GM19023 (cell line): ENCODE measurements around the gene CTSC.
"Not testable (repeated sequence)": the region's sequence is repeated elsewhere in the genome, so short reads cannot be mapped to it uniquely, and the experiment has no call there.

ENCODE experiments used
- ATAC-seq: cut with Tn5 transposase; IDR thresholded peaks from one replicate; pipeline ENCODE4 v1.9.1; 2021; ENCODE audit warnings: mild to moderate bottlenecking, moderate library complexity; ENCODE audit not compliant: unreplicated experiment

CTSC gene

DNA sequence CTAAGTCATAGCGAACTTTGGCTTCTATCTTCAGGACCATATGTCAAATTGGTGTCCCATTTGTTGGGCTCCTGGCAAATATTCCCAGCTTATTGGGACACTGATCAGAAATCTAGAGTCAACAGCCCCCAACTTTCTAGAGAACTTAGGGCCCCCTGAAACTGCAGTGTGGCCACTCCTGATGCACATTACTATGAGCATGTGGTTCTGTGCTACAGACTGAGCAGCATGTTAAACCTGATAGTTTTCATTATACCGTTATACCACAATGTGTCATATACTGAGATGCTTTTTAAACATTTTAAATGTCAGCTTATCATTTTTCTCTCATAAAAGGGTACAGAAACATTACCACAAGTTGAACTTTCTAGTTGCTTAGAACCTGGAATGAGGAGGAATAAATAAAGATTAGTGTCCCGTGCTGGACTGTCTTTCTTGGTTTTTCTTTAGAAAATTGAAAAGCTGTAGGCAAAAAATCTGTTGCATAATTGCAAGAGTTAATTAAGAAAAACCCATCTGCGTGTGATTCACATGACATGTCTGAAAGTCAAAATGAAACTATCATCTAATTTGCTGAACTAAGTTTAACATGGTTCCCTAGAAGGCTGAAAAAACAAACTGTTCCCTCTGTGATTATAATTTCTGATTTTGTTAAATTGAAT lies 16.4 kb upstream of the CTSC start:
- no peak for ATAC-seq

DNA sequence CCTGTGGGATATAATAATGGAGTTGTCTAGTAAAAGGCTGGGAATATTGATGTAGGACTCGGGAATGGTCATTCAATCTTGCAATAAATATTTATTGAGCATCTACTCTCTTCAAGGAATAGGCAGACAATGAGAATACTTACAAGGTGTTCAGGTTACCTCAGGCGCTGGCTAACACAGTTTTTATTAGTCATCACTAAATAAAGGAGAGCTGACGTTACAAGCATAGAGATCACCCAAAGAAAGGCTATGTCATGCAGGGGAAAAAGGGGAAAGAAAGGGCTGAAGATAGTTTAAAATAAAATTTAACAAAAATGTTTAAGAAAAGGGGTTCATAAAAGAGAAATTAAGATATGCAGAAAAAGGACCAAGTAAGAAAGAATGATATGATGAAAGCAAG lies 15.8 kb upstream of the CTSC start:
- ATAC-seq: no peak

DNA sequence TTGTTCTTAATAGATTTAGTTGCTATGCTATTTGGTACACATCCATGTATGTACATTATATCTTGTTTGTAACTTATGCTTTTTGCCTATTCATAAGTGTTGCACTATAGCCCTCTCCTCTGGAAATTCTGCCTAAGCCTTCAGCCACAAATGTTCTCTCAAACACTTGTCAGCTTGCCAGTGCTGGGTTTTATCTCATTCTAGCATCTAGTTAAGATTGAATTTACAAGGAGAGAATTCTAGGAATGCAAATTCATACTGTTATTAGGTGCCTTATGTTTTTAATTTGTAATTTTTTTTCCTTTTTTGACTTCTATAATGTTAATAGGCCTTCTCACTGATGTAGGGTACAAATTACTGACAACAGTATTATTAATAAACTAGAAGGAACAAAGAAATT lies 14.6 kb upstream of the CTSC start:
- no peak for ATAC-seq

DNA sequence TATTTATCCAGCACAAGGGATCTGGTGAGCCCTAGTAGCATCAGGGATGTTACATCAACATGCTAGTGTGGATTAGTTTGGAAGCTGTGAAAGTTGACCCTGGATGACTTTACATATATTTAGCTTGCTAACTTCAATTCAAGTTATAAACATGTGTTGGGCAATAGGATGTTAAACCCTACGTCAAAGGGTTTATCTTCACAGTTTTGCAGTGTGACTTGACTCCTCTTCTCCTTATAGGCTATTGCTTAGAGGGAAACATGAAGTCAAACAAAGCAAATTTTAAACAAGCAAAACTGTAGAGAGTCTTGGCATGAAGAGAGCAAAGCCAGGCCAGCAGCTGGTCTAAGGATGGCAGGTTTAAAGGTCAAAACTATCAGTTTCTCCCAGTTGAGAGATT lies 11.3 kb upstream of the CTSC start:
- no peak for ATAC-seq

DNA sequence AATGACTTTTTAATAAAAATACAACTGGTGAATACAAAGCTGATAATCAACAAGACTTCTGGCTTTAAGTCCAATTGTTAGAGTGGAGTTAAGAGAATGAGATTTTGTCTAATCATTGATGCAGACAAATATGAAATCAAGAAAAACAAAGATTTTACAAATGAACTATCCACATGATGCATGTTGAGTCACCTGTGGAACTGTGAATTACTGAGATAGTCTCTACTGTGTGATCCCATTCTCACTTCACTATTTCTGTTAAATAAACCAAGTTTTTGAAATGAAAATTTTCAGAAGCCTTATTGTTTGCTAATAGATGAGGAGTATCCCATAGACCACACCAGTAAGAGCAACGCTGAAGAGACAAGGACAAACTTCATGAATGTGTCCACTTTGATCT lies 8.4 kb upstream of the CTSC start:
- ATAC-seq: no peak

DNA sequence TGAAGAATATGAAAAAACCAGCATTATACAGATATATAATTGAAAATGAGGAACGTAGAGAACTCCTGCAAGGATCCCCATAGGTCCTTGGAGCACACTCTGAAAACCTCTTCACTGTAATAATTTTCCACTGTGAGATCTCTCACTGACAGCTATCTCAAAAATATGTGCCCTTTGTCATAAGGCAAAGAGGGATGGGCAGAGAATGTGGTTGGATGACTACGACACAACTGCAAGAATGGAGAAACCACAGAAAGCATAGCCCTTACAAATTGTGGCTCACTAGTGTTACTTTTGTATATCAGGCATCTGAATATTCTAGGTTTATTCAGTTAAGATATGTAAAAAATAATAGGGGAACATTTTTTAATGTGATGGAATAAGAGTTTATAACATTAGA lies 7.9 kb upstream of the CTSC start:
- ATAC-seq: no peak

DNA sequence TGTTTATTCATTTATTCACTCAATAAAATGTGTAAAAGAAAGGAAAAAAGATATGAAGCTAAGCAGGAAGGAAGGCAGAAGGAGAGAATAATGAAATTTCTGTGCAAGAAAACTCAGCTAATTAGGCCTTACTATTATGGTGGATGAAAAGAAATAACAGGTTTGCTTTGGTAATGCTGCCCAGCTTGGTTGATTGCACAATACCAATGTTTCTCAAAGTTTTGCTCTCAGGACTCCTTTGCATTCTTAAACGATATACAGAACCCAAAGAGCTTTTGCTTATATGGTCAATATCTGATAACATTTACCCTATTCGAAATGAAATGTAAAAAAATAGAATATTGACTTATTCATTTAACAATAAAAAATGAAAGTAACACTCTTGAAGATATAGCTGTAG lies 7.3 kb upstream of the CTSC start:
- ATAC-seq: no peak

DNA sequence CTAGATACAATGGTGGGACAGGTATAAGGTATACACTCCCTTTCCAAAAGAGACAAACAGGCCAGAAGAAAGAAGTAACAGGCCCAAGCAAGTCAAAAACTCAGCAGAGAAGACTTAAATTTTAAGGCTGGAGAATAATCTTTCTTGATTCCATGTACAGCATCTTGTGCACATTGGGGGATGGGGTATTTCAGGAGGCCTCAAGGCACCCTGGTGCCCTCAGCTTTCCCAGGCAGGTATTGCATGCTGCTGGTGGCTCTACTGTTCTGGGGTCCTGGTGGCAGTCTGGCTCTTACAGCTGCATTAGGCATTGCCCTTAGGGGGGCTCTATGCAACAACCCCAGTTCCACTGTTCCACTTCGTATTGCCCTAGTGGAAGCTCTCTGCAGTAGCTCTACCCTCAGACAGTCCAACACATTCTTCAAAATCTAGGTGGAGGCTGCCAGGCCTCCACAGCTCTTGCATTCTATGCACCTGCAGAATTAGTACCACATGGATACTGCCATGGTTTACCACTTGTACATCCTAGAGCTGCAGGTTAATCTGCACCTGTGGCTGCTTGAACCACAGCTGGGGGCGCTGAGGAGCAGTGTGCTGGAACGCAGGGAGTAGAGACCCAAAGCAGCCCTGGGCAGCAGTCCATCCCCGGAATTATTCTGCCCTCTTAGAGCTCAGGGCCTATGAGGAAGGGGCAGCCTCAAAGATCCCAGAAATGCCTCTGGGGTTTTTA lies 4.2 kb upstream of the CTSC start:
- ATAC-seq: no peak

DNA sequence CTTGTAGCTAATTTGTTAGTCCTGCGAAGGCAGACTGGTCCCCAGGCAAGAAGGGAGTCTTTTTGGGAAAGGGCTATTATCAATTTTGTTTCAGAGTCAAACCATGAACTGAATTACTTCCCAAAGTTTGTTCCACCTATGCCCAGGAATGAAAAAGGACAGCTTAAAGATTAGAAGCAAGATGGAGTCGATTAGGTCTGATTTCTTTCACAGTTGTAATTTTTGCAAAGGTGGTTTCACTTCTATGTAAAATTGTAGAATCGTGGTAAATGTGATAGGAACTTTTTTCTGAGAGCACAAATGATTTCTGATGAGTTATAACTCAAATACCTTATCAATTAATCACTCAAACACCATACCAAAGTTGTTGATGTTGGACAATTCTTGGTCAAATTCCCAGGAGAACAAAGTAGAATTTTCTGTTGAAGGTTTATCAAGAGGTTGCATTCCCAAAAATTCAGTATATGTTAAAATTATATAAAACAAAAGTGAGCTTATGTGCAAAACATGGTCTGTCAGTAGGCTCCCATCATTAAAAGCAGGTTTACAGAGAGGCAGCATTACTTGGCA lies 2.9 kb upstream of the CTSC start:
- ATAC-seq: no peak

DNA sequence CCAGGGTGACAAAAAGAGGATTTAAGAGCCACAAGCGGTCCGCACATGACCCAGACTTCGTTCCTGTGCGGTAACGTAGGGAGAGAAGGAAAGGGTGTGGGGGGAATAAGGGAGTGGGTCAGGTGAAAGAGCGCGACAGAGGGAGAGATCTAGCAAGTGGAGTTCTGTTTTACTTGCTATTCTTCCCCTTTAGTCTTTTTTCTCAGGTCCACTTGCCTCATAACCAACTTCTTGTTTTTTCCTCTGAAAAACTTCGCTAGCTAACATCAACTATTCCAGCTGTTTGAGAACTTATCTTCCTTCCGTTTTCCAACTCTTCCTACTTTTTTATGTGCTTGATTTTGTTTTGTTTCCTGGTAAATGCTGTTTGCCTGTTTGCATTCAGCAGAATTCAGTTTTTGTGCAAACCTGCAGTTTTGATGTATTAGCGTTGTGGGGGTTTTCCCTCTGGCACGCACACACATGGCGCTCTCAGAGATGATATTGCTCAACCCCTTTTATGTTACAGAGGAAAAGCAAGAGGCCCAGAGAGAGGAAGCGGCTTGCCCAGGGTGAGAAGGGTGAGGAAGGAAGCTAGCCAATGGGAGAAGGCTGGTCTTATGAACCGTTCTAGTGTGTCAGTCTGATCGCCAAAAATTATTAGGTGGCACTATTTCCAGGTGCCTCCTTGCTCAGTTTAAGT lies 592 bp upstream of the CTSC start:
- ATAC-seq: peak; percentile 59

DNA sequence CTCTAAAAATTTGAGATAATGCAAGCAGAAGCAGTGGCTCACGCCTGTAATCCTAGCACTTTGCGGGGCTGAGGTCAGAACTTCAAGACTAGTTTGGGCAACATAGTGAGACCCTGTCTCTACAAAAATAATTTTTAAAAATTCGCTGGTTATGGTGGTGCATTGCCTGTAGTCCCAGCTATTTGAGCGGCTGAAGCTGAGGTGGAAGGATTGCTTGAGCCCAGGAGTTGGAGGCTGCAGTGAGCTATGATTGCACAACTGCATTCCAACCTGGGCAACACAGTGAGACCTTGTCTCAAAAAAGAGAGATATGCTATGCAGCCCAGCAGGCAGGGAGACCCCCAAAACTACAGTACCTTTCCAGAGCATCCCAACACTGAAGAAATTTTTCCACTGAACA lies 2.3 kb downstream of the CTSC start:
- no peak for ATAC-seq

DNA sequence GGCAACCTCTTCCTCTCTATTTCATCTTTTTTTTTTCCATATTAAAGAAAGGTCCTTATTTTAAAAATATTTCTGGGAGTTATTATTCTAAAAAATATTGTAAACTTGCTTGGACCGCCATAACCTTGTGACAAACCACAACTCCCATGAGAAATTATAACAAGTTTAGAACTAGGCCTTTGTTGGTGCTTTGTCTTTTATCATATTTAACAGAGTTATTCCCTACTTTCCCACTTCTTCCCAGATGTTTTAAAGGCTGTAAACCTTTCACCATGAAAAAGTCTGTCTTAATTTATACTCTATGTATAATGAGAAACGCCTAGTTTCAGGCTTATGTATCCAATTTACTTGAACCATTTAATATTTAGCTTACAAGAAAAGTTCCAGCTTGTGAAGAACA lies 3.7 kb downstream of the CTSC start:
- ATAC-seq: no peak

DNA sequence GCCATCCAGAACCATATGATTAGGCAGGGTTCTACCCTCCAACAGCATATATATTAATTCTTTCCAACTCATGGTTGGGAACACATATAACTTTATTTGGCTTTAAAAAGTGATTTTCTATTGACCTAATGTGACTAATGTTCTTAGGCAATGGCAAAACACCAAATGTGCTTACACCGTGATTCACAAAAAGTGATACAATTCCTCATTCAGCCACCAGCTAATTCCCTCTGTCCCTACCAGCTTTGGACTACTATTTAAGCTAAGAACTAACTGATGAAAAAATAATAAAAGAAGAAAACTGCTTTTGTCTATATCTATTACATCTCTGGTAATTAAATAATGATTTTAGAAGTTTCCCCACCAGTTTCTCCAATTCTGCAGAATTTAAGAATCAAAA lies 4.7 kb downstream of the CTSC start:
- no peak for ATAC-seq

DNA sequence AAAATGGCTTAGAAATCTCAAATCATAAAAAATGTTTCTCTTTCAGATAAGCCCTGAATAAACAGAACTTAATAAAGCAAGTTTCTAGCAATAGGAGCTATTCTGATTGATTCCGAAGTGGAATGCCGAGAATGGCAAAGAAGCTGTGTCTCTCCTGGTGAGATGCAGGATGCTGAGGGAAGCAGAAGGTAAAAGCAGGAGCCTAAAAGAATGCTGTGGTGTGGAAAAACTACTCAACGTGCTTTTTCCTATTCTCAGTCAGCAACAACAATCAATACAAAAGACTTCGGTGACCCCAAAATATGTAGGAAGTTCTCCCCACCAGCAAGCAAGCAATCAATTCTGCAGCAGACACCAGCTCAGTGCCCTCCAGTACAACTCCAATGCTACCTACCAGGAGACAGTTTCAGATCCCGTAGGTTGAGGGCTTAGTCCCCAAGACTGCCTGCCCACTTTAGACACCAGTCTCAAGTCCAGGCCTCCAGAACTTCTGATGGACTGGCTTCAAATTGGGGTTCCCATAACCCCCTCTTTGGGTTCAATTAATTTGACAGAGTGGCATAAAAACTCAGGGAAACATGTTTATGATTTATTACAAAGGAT lies 6.6 kb downstream of the CTSC start:
- ATAC-seq: no peak

DNA sequence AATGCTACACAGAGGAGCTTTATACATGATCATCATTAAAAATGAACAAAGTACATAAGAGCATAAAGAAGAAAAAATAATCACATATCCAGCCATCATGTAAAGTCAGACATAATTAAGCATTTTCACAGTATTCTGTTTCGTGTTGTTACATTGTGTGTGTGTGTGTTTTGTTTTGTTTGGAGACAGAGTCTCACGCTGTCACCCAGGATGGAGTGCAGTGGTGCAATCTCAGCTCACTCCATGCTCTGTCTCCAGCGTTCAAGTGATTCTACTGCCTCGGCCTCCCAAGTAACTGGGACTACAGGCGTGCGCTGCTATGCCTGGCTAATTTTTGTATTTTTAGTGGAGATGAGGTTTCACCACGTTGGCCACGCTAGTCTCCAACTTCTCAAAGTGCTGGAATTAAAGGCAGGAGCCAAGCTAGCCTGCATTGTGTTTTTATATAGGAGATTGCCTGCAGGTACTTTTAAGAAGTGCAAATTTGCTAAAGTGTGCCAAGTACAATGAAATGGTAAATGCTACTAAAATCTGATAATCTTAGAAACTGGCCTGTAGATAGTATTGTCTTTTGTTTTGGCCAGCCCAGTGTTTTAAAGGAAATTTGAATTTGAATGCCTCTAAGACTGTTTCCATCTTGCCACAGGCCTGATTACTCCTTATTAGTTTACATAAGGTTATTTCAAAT lies 7.8 kb downstream of the CTSC start:
- ATAC-seq: no peak

DNA sequence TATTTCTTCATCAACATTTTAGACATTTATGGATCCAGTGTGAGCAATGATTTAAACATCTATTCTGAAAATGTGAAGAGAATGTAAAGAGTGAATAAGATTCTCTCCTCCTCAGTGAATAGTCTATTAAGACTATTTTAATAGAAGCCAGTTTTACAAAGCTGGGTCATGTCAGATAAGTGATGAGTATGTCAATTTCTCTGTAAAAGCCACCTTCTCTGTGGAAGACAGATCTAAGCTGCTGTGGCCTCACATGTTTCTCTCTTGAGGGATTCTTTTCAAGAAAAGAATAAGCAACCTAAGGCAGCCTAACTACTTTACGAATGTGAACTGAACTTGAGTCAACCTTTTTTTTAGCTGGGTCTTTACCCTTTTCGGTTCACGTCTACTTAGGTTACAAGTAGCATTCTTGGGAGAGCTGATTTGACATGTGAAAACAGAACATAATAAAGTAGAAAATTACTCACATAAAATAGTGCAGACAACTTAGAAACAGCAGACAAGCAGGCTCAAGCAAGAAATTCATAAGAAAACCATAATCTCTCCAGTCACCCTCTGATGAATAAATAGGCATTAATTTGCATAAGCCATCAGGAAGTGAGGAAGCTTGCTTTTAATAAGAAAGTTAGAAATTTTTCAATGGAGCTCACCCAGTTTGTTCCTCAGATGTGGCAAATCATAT lies 9.9 kb downstream of the CTSC start:
- peak; percentile 38 for ATAC-seq

DNA sequence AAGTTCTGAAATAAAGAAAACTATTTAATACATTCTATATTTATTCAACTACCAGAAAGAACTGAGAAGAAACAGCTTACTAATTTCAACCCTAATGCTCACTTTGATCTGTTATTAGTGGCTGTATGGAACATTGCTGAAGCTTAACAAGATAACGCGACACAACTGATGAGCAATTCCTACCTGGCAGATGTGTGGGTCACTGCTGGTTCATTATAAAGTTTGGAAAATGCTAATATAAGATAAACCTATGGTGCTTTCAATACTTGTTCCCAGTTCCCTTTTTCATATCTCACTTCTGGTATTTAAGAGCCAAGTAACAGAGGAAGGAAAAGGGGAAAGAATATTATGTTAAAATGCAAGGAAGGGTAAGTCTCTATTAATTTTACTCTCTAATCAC lies 10.5 kb downstream of the CTSC start:
- ATAC-seq: peak; percentile 47

DNA sequence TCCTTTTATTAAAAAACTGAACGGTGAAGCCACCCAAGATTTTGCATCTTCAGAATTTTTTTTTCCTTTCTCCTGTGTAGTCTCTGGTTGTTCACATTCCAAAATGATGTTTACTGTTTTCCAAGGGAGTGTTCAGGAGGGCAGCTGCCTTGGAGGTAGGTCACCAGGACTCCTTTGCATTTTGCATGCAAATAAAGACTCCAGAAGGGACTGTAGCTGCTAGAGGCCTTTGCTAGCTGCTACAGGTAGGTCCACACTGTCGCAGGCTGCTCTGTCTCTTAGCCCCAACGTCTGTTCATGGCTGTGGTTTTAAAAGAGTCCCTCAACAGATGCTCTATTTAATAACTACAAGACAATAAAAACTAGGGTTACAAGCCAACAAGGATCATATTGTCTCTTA lies 11.4 kb downstream of the CTSC start:
- ATAC-seq: no peak

DNA sequence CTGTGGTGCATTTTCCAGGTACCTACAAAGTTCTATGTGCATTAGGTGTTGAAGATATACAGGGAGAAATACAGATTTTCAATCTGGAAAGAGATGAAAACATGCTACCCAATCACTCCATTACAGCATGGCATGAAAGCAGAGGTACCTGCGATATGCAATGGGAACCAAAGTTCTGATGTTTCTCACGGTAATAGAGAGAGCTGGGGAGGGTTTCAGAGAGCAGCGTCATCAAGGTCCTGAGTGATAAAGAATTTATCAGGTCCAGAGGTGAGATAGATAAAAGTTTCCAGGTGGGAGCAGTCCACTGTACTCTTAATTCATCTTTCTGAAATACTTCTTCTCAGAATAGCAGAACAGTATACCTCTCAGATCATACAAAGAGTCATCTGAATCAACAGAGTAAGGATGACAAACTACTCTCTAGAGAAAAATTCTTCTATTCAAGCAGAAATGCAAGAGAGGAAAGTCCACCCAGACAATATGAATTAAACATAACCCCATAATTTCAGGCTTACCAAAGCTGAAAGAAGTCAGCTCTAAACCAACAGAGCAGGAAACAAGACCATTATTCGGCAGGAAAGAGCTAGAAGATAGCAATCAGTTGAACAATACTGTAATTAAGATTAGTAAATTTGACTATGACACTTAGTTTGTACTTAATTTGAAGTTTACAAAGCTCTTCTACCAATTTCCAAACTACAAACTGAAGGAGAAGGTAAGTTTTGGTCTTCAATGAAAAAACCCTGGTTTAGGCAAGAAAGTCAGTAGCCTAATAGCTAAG lies 12.8 kb downstream of the CTSC start:
- no peak for ATAC-seq

DNA sequence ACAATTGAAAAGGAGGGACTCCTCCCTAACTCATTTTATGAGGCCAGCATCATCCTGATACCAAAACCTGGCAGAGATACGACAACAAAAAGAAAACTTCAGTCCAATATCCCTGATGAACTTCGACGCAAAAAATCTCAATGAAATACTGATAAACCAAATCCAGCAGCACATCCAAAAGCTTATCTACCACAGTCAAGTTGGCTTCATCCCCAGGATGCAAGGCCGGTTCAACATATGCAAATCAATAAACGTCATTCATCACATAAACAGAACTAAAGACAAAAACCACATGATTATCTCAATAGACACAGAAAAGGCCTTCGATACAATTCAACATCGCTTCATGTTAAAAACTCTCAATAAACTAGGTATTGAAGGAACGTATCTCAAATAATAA lies 14.7 kb downstream of the CTSC start:
- not testable (repeated sequence) for ATAC-seq
